Subcutaneous adipose tissue (tissue), 4 donors: Measurements from ENCODE around the gene ADM2. TPM values are rescaled to one million over a fixed set of nuclear protein-coding genes. Genes with fewer than 3 reads are reported as not detected.

Source experiments
- total RNA-seq, 4 donors: library from RNA; depleted of rRNA; stranded (reverse); fragments of >200 nt; gene quantifications; one replicate each; pipeline ENCODE4 v1.1.0, GENCODE V29; 2016
- TF ChIP-seq, protein P1 (sequence below): fragments of 450-650 bp; IDR thresholded peaks from one replicate; pipeline ENCODE4 v1.5.1; 2016; ENCODE audit warnings: low read depth, mild to moderate bottlenecking, control low read depth, antibody characterized with exemption, moderate library complexity

Gene ADM2
- total RNA-seq, 4 donors from 2014 or later = not detected

DNA sequence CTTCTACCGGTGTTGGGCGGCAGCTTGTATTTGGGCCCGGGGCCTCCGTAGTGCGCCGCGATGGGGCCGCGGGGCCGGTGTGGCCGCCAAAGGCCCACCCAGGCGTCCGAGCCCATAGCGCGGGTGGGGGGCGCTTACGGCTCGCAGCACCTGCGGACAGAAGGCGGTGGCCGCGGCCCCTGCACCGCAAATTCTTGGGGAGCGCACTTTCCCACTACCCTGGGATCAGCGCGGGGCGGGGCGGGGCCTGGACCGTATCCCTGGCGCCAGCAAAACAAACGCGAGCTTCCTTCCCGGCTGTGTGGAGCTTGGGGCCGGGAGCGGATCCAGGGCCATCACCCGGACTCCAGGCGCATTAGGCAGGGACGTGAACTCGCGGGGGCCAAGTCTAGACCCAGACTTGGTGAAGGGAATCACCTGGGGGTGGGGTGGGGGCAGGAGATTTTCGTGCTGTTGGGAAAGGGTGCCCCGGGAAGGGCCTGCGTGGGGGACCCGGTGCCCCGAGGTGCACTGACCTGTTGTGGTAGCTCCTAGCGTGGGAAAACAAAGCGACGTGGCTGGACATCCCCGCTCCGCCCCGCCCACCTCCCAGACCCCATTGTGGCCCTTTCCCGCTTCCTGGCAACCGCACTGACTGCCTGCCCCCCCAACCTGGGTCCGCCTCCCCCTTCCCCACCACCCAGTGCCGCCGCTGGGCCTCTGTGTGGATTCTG is 50.8 kb downstream of the ADM2 start:
- TF ChIP-seq, protein P1, sequence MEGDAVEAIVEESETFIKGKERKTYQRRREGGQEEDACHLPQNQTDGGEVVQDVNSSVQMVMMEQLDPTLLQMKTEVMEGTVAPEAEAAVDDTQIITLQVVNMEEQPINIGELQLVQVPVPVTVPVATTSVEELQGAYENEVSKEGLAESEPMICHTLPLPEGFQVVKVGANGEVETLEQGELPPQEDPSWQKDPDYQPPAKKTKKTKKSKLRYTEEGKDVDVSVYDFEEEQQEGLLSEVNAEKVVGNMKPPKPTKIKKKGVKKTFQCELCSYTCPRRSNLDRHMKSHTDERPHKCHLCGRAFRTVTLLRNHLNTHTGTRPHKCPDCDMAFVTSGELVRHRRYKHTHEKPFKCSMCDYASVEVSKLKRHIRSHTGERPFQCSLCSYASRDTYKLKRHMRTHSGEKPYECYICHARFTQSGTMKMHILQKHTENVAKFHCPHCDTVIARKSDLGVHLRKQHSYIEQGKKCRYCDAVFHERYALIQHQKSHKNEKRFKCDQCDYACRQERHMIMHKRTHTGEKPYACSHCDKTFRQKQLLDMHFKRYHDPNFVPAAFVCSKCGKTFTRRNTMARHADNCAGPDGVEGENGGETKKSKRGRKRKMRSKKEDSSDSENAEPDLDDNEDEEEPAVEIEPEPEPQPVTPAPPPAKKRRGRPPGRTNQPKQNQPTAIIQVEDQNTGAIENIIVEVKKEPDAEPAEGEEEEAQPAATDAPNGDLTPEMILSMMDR = no peak

DNA sequence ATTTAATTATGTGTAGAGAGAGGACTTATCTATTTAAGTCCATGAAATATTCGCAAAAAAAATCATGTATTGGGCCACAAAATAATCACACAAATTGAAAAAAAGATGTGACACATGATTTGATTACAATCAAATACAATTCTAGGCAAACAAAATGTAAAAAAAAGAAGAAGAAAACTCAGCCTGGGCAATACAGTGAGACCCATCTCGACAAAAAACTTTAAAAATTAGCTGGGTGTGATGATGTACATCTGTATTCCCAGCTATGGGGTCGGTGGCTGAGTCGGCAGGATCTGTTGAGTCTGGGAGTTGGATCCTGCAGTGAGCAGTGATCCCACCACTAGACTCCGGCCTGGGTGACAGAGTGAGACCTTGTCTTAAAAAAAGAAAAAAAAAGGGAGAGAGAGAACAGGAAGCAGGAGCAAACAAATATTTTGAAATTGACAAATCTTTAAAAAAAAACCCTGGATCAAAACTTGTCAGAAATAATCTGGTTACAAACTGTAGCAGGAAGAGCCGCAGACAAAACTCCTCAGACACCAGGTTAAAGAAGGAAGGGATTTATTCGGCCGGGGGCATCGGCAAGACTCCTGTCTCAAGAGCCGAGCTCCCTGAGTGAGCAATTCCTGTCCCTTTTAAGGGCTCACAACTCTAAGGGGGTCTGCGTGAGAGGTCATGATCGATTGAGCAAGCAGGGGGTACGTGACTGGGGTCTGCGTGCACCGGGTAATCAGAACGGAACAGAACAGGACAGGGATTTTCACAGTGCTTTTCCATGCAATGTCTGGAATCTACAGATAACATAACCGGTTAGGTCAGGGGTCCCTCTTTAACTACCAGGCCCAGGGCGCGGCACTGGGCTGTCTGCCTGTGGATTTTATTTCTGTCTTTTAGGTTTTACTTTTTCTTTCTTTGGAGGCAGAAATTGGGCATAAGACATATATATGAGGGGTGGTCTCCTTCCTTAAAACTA is 51.8 kb downstream of the ADM2 start:
- TF ChIP-seq, protein P1 = no peak

DNA sequence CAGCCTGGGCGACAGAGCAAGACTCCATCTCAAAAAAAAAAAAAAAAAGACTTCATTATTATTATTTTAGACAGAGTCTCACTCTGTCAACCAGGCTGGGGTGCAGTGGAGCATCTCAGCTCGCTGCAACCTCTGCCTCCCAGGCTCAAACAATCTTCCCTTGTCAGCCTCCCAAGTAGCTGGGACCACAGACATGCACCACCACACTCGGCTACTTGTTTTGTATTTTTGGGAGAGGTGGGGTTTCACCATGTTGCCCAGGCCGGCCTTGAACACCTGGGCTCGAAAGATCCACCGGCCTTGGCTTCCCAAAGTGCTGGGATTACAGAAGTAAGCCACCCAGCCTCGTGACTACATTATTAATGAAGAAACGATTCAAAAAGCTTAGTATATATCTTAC is 53.8 kb downstream of the ADM2 start:
- TF ChIP-seq, protein P1 = no peak

Other genes with a start within 250 kb of the ADM2 start
- gene TUBGCP6, start 236.5 kb upstream of the ADM2 start, total RNA-seq = 10 to 100 TPM; 21.1 to 60.3 (median 25.6) TPM
- gene HDAC10, start 230.3 kb upstream of the ADM2 start, total RNA-seq = 10 to 100 TPM; 10.4 to 55.0 (median 22.7) TPM
- 10 to 100 TPM in 1 of 4 donors, 1 to 10 TPM in 3; 3.6 to 17.7 (median 5.4) TPM for gene MAPK12, start 219.9 kb upstream of the ADM2 start, total RNA-seq
- gene MAPK11, start 211.2 kb upstream of the ADM2 start, total RNA-seq = 10 to 100 TPM in 2 of 4 donors, 1 to 10 TPM in 2; 6.2 to 53.5 (median 13.1) TPM
- 100 to 1,000 TPM in 2 of 4 donors, 10 to 100 TPM in 2; 59.2 to 128 (median 97.0) TPM for gene PLXNB2, start 173.9 kb upstream of the ADM2 start, total RNA-seq
- 1 to 10 TPM; 1.5 to 4.0 (median 1.9) TPM for gene DENND6B, start 154.5 kb upstream of the ADM2 start, total RNA-seq
- 10 to 100 TPM; 23.8 to 86.3 (median 37.0) TPM for gene PPP6R2, start 138.2 kb upstream of the ADM2 start, total RNA-seq
- gene SBF1, start 6.5 kb upstream of the ADM2 start, total RNA-seq = 10 to 100 TPM; 19.9 to 66.1 (median 26.7) TPM
- not detected for gene MIOX, start 5.3 kb downstream of the ADM2 start, total RNA-seq
- 10 to 100 TPM; 24.1 to 76.3 (median 37.0) TPM for gene LMF2, start 26.2 kb downstream of the ADM2 start, total RNA-seq
- gene NCAPH2, start 26.7 kb downstream of the ADM2 start, total RNA-seq = 10 to 100 TPM; 15.3 to 55.6 (median 27.8) TPM
- 10 to 100 TPM in 1 of 4 donors, 1 to 10 TPM in 3; 1.5 to 10.7 (median 8.3) TPM for gene SCO2, start 44.1 kb downstream of the ADM2 start, total RNA-seq
- 100 to 1,000 TPM in 3 of 4 donors, 10 to 100 TPM in 1; 28.9 to 129 (median 108) TPM for gene TYMP, start 48.5 kb downstream of the ADM2 start, total RNA-seq
- not detected for gene KLHDC7B, start 64.4 kb downstream of the ADM2 start, total RNA-seq
- gene SYCE3, start 81.4 kb downstream of the ADM2 start, total RNA-seq = 1 to 10 TPM in 2 of 4 donors, not detected in 2; 2.2 to 3.3 TPM
- gene CPT1B, start 96.9 kb downstream of the ADM2 start, total RNA-seq = 10 to 100 TPM in 2 of 4 donors, 1 to 10 TPM in 2; 7.8 to 20.3 (median 10.8) TPM
- gene CHKB, start 101.3 kb downstream of the ADM2 start, total RNA-seq = 10 to 100 TPM; 44.7 to 80.3 (median 51.3) TPM
- 1 to 10 TPM in 1 of 4 donors, under 1 TPM in 2, not detected in 1; 0.19 to 1.1 (median 0.51) TPM for gene MAPK8IP2, start 119.2 kb downstream of the ADM2 start, total RNA-seq
- gene ARSA, start 146.6 kb downstream of the ADM2 start, total RNA-seq = 10 to 100 TPM; 19.9 to 56.1 (median 32.4) TPM
- 10 to 100 TPM in 3 of 4 donors, 1 to 10 TPM in 1; 5.1 to 87.2 (median 15.2) TPM for gene SHANK3, start 191.3 kb downstream of the ADM2 start, total RNA-seq